Keratinocyte (primary cell): ENCODE results near the gene CCDC92. TPM values are rescaled to one million over a fixed set of nuclear protein-coding genes. Genes with fewer than 3 reads are reported as not detected.

ENCODE experiments used
- DNase-seq: peaks from one replicate; pipeline ENCODE4 v3.0.0-alpha.2; 2011; ENCODE audit warnings: low read depth, missing footprints, low spot score
- FAIRE-seq: peaks from 2 replicates; lab custom pipeline; 2011; peaks lifted over from hg19 to GRCh38; lab: Jason Lieb, UNC
- H2AFZ ChIP-seq: 2 replicates; pipeline ENCODE4 v1.6.0; 2012; ENCODE audit warnings: low read length, control low read depth, inconsistent platforms; ENCODE audit not compliant: control insufficient read depth
- H3K27ac ChIP-seq: 2 replicates; pipeline ENCODE4 v1.5.1; 2011; ENCODE audit warnings: low read length; ENCODE audit not compliant: control insufficient read depth, insufficient read depth
- H3K27me3 ChIP-seq: 3 replicates; pipeline ENCODE4 v1.6.0; 2011; ENCODE audit warnings: low read length; ENCODE audit not compliant: control insufficient read depth, insufficient read depth; ENCODE audit errors: extremely low read depth
- H3K36me3 ChIP-seq, 2 experiments: 2 replicates in 1 of 2; 3 replicates in 1 of 2; pipeline ENCODE4 v1.5.1; 2011; ENCODE audit warnings: low read length in 2 of 2, mild to moderate bottlenecking in 1 of 2; ENCODE audit not compliant: control insufficient read depth in 2 of 2, insufficient read depth in 2 of 2; ENCODE audit errors: extremely low read depth in 1 of 2
- H3K4me1 ChIP-seq: 3 replicates; pipeline ENCODE4 v1.5.1; 2011; ENCODE audit warnings: low read length; ENCODE audit not compliant: control insufficient read depth, insufficient read depth; ENCODE audit errors: extremely low read depth
- H3K4me2 ChIP-seq: 3 replicates; pipeline ENCODE4 v1.6.0; 2011; ENCODE audit warnings: low read depth, low read length; ENCODE audit not compliant: control insufficient read depth, insufficient read depth; ENCODE audit errors: extremely low read depth
- H3K4me3 ChIP-seq, 3 experiments: fragments of 200-600 bp in 1 of 3; sonication (generic) in 1 of 3; 2 replicates in 2 of 3; 3 replicates in 1 of 3; pipeline ENCODE4 v1.5.1; 2011 to 2016; ENCODE audit warnings: low read length in 3 of 3, mild to moderate bottlenecking in 3 of 3, control low read depth in 2 of 3, inconsistent platforms in 1 of 3, low read depth in 1 of 3, mixed read lengths in 1 of 3, mixed run types in 1 of 3, moderate library complexity in 1 of 3; ENCODE audit not compliant: control insufficient read depth in 2 of 3, insufficient read depth in 2 of 3; ENCODE audit errors: extremely low read depth in 1 of 3
- H3K79me2 ChIP-seq: 2 replicates; pipeline ENCODE4 v1.6.0; 2012; ENCODE audit warnings: low read length; ENCODE audit not compliant: control insufficient read depth, insufficient read depth
- H3K9ac ChIP-seq: 3 replicates; pipeline ENCODE4 v1.6.0; 2011; ENCODE audit warnings: low read length; ENCODE audit not compliant: control insufficient read depth, insufficient read depth; ENCODE audit errors: extremely low read depth
- H3K9me1 ChIP-seq: 3 replicates; pipeline ENCODE4 v1.6.0; 2011; ENCODE audit warnings: low read length; ENCODE audit not compliant: control insufficient read depth, insufficient read depth; ENCODE audit errors: extremely low read depth
- H3K9me3 ChIP-seq: 2 replicates; pipeline ENCODE4 v1.5.1; 2012; ENCODE audit warnings: low read depth, low read length; ENCODE audit not compliant: control insufficient read depth
- H4K20me1 ChIP-seq: 3 replicates; pipeline ENCODE4 v1.6.0; 2011; ENCODE audit warnings: low read length; ENCODE audit not compliant: control insufficient read depth, insufficient read depth; ENCODE audit errors: extremely low read depth
- EZH2 ChIP-seq: IDR thresholded peaks from one replicate; pipeline ENCODE4 v1.6.1; 2012; ENCODE audit warnings: inconsistent platforms, mild to moderate bottlenecking, low read length, moderate library complexity
- dilution Hi-C: fragments of 300-500 bp; cut with MboI; formaldehyde crosslinking; loops from one replicate; pipeline ENCODE4 v1.7.0; 2020; ENCODE audit warnings: low sequenced_read_pairs; ENCODE audit not compliant: extremely low pct_ligation_motif_present
- polyA plus RNA-seq, 5 experiments: library from polyadenylated mRNA; depleted of rRNA in 3 of 5; stranded (reverse) in 3 of 5; stranded (forward) in 1 of 5; unstranded in 1 of 5; fragments of >200 nt; gene quantifications; 1 replicate in 1 of 5; 2 replicates in 3 of 5; 3 replicates in 1 of 5; pipeline versions ENCODE4 v1.2.1 to v1.2.3, GENCODE V29; 2011 to 2012; ENCODE audit warnings: missing spikeins in 2 of 5, low read depth in 1 of 5, low replicate concordance in 1 of 5
- TF ChIP-seq, protein P1 (sequence below), 3 experiments: IDR thresholded peaks in 1 of 3; conservative IDR thresholded peaks in 1 of 3; optimal IDR thresholded peaks in 1 of 3; 2 replicates in 2 of 3; 3 replicates in 1 of 3; pipeline versions ENCODE3 to v1.5.1; 2011; ENCODE audit warnings: low read length in 3 of 3, mild to moderate bottlenecking in 3 of 3, moderate library complexity in 2 of 3, control low read depth in 1 of 3, inconsistent platforms in 1 of 3; ENCODE audit not compliant: insufficient read depth in 2 of 3; ENCODE audit errors: extremely low read depth in 1 of 3

The CCDC92 gene
- polyA plus RNA-seq, 1 donor (not counting 4 experiments of a cell fraction or from before 2014, with no cell fraction given) = 8.3 TPM

DNA sequence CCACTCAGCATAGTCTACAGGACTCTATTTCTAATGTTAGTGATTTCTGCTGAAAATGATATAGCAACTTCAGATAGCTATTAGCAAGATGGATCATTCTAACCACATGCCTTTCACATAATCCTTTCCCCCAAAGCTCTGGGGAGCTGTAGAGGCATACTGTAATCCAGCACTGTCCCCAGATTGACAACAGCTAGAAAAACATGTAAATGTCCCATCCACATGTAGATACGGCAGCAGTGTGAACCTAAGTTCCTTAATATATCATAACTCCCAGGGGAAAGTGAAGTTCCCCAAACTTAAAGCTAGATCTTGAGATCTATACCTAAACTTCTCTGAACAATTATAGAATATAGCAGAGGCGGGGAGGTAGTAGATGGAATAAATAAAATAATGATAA, 14.4 kb upstream of the CCDC92 start:
- H3K27me3 ChIP-seq = no peaks in the 10 kb centered on the region
- no peak overlapping the region for H3K9ac ChIP-seq
- DNase-seq (no peak), FAIRE-seq (no peak)
- H3K4me3 ChIP-seq = no peak overlapping the region
- H3K4me1 ChIP-seq = peaks cover 17% of the 10 kb centered on the region
- no peak for TF ChIP-seq EZH2
- TF ChIP-seq, protein P1, sequence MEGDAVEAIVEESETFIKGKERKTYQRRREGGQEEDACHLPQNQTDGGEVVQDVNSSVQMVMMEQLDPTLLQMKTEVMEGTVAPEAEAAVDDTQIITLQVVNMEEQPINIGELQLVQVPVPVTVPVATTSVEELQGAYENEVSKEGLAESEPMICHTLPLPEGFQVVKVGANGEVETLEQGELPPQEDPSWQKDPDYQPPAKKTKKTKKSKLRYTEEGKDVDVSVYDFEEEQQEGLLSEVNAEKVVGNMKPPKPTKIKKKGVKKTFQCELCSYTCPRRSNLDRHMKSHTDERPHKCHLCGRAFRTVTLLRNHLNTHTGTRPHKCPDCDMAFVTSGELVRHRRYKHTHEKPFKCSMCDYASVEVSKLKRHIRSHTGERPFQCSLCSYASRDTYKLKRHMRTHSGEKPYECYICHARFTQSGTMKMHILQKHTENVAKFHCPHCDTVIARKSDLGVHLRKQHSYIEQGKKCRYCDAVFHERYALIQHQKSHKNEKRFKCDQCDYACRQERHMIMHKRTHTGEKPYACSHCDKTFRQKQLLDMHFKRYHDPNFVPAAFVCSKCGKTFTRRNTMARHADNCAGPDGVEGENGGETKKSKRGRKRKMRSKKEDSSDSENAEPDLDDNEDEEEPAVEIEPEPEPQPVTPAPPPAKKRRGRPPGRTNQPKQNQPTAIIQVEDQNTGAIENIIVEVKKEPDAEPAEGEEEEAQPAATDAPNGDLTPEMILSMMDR (optimal IDR thresholded peaks at IDR 0.05 in 1 of 3, IDR thresholded peaks at IDR 0.05 in 1 of 3, conservative IDR thresholded peaks at IDR 0.05 in 1 of 3; ENCODE audit: extremely low read depth in 1 of 3, insufficient read depth in 2 of 3, low read length in 3 of 3) = no peak
- H3K9me1 ChIP-seq = no peaks in the 10 kb centered on the region
- H2AFZ ChIP-seq = no peak overlapping the region
- dilution Hi-C loops = no loop called here
- no peaks in the 10 kb centered on the region for H4K20me1 ChIP-seq
- H3K9me3 ChIP-seq = no peaks in the 10 kb centered on the region
- no peak overlapping the region for H3K27ac ChIP-seq
- H3K36me3 ChIP-seq = peaks cover 0 to 6% of the 10 kb centered on the region in 2 experiments
- H3K79me2 ChIP-seq = peaks cover 2% of the 10 kb centered on the region
- no peak overlapping the region for H3K4me2 ChIP-seq

DNA sequence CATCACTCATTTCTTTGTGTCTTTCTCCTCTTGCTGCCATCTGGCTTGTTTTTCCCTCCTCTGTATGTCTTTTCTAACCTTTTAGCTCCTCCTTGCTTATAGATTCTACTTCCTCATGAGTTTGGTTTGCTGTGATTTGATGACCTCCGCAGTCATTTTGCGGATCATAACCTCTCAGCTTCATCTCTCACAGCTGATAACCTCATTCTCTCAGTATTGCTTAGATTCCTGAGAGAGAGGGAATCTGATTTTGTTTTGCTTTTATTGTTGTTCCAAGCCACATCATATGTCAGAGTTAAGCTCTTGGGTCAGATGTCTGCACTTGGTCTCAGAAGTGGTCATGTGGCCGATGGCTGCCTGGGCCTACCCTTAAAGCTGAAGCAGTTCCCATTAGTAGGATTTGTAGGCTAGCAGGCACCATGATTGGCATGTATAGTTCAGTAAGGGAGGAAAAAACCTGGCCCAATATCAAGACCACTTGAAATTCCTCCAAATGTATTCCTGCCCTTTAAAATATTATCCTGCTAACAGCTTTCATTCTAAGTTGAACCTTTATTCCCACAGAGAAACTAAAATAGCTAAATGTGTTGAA, 13.8 kb upstream of the CCDC92 start:
- DNase-seq (no peak), FAIRE-seq (no peak)
- H3K9me1 ChIP-seq = no peaks in the 10 kb centered on the region
- no peak overlapping the region for H3K4me3 ChIP-seq
- H3K36me3 ChIP-seq = peaks cover 0 to 6% of the 10 kb centered on the region in 2 experiments
- dilution Hi-C loops = no loop called here
- H2AFZ ChIP-seq = no peak overlapping the region
- H3K79me2 ChIP-seq = peaks cover 4% of the 10 kb centered on the region
- H3K4me2 ChIP-seq = no peak overlapping the region
- no peaks in the 10 kb centered on the region for H3K9me3 ChIP-seq
- H3K9ac ChIP-seq = no peak overlapping the region
- no peaks in the 10 kb centered on the region for H4K20me1 ChIP-seq
- no peaks in the 10 kb centered on the region for H3K27me3 ChIP-seq
- TF ChIP-seq, protein P1 (optimal IDR thresholded peaks at IDR 0.05 in 1 of 3, IDR thresholded peaks at IDR 0.05 in 1 of 3, conservative IDR thresholded peaks at IDR 0.05 in 1 of 3; ENCODE audit: extremely low read depth in 1 of 3, insufficient read depth in 2 of 3, low read length in 3 of 3) = no peak
- peaks cover 12% of the 10 kb centered on the region for H3K4me1 ChIP-seq
- no peak overlapping the region for H3K27ac ChIP-seq
